HepG2 (cell line): ENCODE measurements around the gene JPH3. TPM values are rescaled to one million over a fixed set of nuclear protein-coding genes. Genes with fewer than 3 reads are reported as not detected.
"Not testable (repeated sequence)": the region's sequence is repeated elsewhere in the genome, so short reads cannot be mapped to it uniquely, and the experiment has no call there.

ENCODE experiments used
- ATAC-seq: fragments of 200-7000 bp; cut with Tn5 transposase; 3 replicates; pipeline ENCODE4 v1.9.1; 2020; ENCODE audit warnings: mild to moderate bottlenecking, moderate library complexity
- BruUV-seq: library from RNA; stranded (reverse); fragments of 400-500 nt; replicated peaks from 2 replicates; lab custom pipeline; 2021; lab: Mats Ljungman, UMichigan
- CTCF ChIA-PET: fragments of 300-600 bp; formaldehyde crosslinking; extraction: SDS; loops from one replicate; lab custom pipeline; 2021; ENCODE audit warnings: low total read pairs, inconsistent platforms, low intra/inter-chr PET ratio; lab: Yijun Ruan, JAX
- POLR2A ChIA-PET: fragments of 350-600 bp; sonication (Branson Sonifier 250); formaldehyde crosslinking; loops from one replicate; lab custom pipeline; 2020; ENCODE audit warnings: antibody characterized with exemption, inconsistent platforms; lab: Yijun Ruan, JAX
- DNase-seq: peaks from one replicate; pipeline ENCODE4 v3.0.0-alpha.2; 2015; ENCODE audit warnings: low spot score
- FAIRE-seq: peaks from 3 replicates; lab custom pipeline; 2011; peaks lifted over from hg19 to GRCh38; lab: Jason Lieb, UNC
- H2AFZ ChIP-seq: one replicate; pipeline ENCODE4 v1.6.1; 2011; ENCODE audit warnings: low read length, inconsistent platforms
- H3K27ac ChIP-seq: fragments of 300-600 bp; 3 replicates; pipeline ENCODE4 v1.8.0; 2011; ENCODE audit warnings: mixed run types, mild to moderate bottlenecking, mixed read lengths, low read length, inconsistent platforms; ENCODE audit not compliant: insufficient read depth; ENCODE audit errors: extremely low read length
- H3K27me3 ChIP-seq, 2 experiments: fragments of 200-600 bp in 1 of 2; 2 replicates in 1 of 2; 3 replicates in 1 of 2; pipeline versions ENCODE4 v1.6.0 to v1.8.0; 2011; ENCODE audit warnings: low read length in 2 of 2, mild to moderate bottlenecking in 2 of 2, moderate library complexity in 2 of 2, inconsistent platforms in 1 of 2; ENCODE audit not compliant: insufficient read depth in 2 of 2, control insufficient read depth in 1 of 2
- H3K36me3 ChIP-seq, 2 experiments: fragments of 200-600 bp in 1 of 2; replicated peaks in 1 of 2; 2 replicates in 1 of 2; 3 replicates in 1 of 2; pipeline versions ENCODE4 v1.5.1 to v1.8.0; 2011; ENCODE audit warnings: low read length in 2 of 2, inconsistent platforms in 1 of 2; ENCODE audit not compliant: insufficient read depth in 2 of 2, control insufficient read depth in 1 of 2
- H3K4me1 ChIP-seq: 2 replicates; pipeline ENCODE4 v1.5.1; 2012; ENCODE audit warnings: low read length, inconsistent platforms; ENCODE audit not compliant: insufficient read depth
- H3K4me2 ChIP-seq: 2 replicates; pipeline ENCODE4 v1.6.0; 2011; ENCODE audit warnings: low read depth, low read length, inconsistent platforms
- H3K4me3 ChIP-seq, 3 experiments: fragments of 200-600 bp in 1 of 3; sonication (generic), shearing (Covaris generic) in 1 of 3; replicated peaks in 1 of 3; 2 replicates each; pipeline ENCODE4 v1.5.1; 2011 to 2016; ENCODE audit warnings: low read length in 3 of 3, inconsistent platforms in 2 of 3, low read depth in 2 of 3, mild to moderate bottlenecking in 2 of 3, control low read depth in 1 of 3, mixed read lengths in 1 of 3; ENCODE audit not compliant: insufficient read depth in 1 of 3
- H3K79me2 ChIP-seq: one replicate; pipeline ENCODE4 v1.6.1; 2011; ENCODE audit warnings: low read length, inconsistent platforms; ENCODE audit not compliant: insufficient read depth
- H3K9ac ChIP-seq: 2 replicates; pipeline ENCODE4 v1.6.0; 2011; ENCODE audit warnings: mild to moderate bottlenecking, low read depth, low read length, inconsistent platforms; ENCODE audit not compliant: insufficient read depth
- H3K9me3 ChIP-seq: 2 replicates; pipeline ENCODE4 v1.5.1; 2012; ENCODE audit warnings: mild to moderate bottlenecking, low read length
- H4K20me1 ChIP-seq: 2 replicates; pipeline ENCODE4 v1.6.0; 2011; ENCODE audit warnings: inconsistent platforms, mild to moderate bottlenecking, low read length, moderate library complexity; ENCODE audit not compliant: insufficient read depth
- JUND ChIP-seq: sonication (generic); formaldehyde crosslinking; IDR thresholded peaks from 2 replicates; pipeline ENCODE4 v1.8.0; 2022; ENCODE audit warnings: mild to moderate bottlenecking, missing genetic modification reagents
- KLF16 ChIP-seq, 2 experiments: sonication (generic) in 1 of 2; formaldehyde crosslinking in 1 of 2; IDR thresholded peaks; 2 replicates each; pipeline versions ENCODE4 v1.6.1 to v1.8.0; 2016 to 2023; ENCODE audit warnings: missing genetic modification reagents in 2 of 2, missing compliant biosample characterization in 1 of 2
- SNAPC2 ChIP-seq: sonication (generic); formaldehyde crosslinking; IDR thresholded peaks from 2 replicates; pipeline ENCODE4 v1.8.1; 2022; ENCODE audit warnings: mild to moderate bottlenecking, missing genetic modification reagents
- TBX3 ChIP-seq: fragments of 450-650 bp; IDR thresholded peaks from 2 replicates; pipeline ENCODE4 v1.6.1; 2017; ENCODE audit warnings: antibody characterized with exemption, mild to moderate bottlenecking, inconsistent platforms, borderline replicate concordance
- WGBS: methylation state at CpG from one replicate; pipeline ENCODE4 v1.1.6; 2017; ENCODE audit warnings: low lambda C conversion rate; 5-methylcytosine and 5-hydroxymethylcytosine counted together
- in situ Hi-C: cut with HindIII; loops from 2 replicates; pipeline ENCODE4 v1.10.0; 2017; ENCODE audit warnings: low pct_unique_long_range_greater_than_20kb; ENCODE audit not compliant: extremely low pct_ligation_motif_present
- intact Hi-C: fragments of 100-400 bp; cut with micrococcal nuclease; formaldehyde crosslinking; loops from one replicate; pipeline ENCODE4 v1.10.0; 2022; ENCODE audit not compliant: unreplicated experiment
- polyA plus RNA-seq, 8 experiments: library from polyadenylated mRNA; depleted of rRNA in 3 of 8; stranded (reverse) in 7 of 8; unstranded in 1 of 8; fragments of >200 nt; fragmentation: Illumina TruSeq in 4 of 8; extraction: Trizol in 4 of 8; gene quantifications; 2 replicates each; pipeline versions ENCODE4 v1.2.1 to v1.2.3, GENCODE V29; 2011 to 2016; ENCODE audit warnings: low read depth in 4 of 8, missing spikeins in 1 of 8, mixed read lengths in 1 of 8; ENCODE audit not compliant: insufficient read depth in 1 of 8
- total RNA-seq, 5 experiments: library from RNA; depleted of rRNA; stranded (reverse); fragments of >200 nt; fragmentation: Illumina TruSeq; extraction: Trizol; gene quantifications; 2 replicates each; pipeline ENCODE4 v1.2.3, GENCODE V29; 2016; ENCODE audit warnings: low read depth in 1 of 5

The JPH3 gene
- total and polyA plus RNA-seq, 2 of the 13 experiments (the other 11 are each of a cell fraction or from before 2014, with no cell fraction given): not detected

DNA sequence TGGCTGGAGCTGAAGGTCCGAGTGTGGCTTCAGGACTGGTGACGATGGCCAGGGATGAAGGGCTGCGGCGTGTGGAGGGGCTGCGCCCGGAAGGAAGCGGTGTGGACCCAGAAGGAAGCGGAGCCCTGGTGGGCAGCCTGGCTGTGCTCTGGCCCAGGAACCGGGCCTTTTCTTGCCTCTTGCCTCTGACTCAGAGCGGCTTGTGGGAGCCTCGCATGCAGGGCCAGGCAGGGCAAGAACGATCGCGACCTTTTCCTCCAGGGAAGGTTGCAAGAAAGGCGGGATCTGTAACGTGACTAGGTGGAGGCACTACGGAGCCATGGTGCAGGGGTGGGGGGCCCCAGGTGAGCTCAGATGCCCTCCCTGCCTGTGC lies 78.0 kb downstream of the JPH3 start:
- Histone ChIP-seq H3K4me2 (no peak overlapping the region), H2AFZ (no peak overlapping the region), H4K20me1 (peaks cover 3% of the 10 kb centered on the region; the same call in 1 of the 2 replicates), H3K9me3 (no peaks in the 10 kb centered on the region)
- DNase-seq: no peak
- WGBS: 54% methylated on average over 15 of the region's 17 CpGs
- in situ Hi-C loops: no loop called here
- TF ChIP-seq JUND (CRISPR knock-in tag) (no peak), TBX3 (no peak), SNAPC2 (CRISPR knock-in tag) (no peak), KLF16 (CRISPR knock-in tag; IDR thresholded peaks at IDR 0.05) (no peak)
- TF ChIP-seq, all 625 proteins: peak for 0
- no peak overlapping the region for H3K9ac ChIP-seq
- ChIA-PET CTCF (no interaction called here), POLR2A (no interaction called here)
- H3K27me3 ChIP-seq: peaks cover 18 to 75% of the 10 kb centered on the region in 2 experiments
- FAIRE-seq: no peak
- H3K36me3 ChIP-seq: no peaks in the 10 kb centered on the region
- ATAC-seq: no peak
- H3K79me2 ChIP-seq: no peaks in the 10 kb centered on the region
- H3K4me1 ChIP-seq: peaks cover 6% of the 10 kb centered on the region
- intact Hi-C loops: no loop called here
- no TSS peak for BruUV-seq
- no peak overlapping the region for H3K4me3 ChIP-seq
- H3K27ac ChIP-seq: no peak overlapping the region

DNA sequence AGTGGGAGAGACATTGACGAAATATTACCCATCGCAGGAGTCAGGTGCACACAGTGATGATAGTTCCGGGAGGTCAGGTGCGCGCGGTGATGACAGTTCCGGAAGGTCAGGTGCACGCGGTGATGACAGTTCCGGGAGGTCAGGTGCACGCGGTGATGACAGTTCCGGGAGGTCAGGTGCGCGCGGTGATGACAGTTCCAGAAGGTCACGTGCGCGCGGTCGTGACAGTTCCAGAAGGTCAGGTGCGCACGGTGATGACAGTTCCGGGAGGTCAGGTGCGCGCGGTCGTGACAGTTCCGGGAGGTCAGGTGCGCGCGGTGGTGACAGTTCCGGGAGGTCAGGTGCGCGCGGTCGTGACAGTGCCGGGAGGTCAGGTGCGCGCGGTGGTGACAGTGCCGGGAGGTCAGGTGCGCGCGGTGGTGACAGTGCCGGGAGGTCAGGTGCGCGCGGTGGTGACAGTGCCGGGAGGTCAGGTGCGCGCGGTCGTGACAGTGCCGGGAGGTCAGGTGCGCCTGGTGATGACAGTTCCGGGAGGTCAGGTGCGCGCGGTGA lies 78.8 kb downstream of the JPH3 start:
- DNase-seq, H3K9me3 ChIP-seq, POLR2A ChIA-PET, H3K9ac ChIP-seq, H3K79me2 ChIP-seq, H3K4me1 ChIP-seq, CTCF ChIA-PET, FAIRE-seq, H3K4me2 ChIP-seq, H3K27ac ChIP-seq, H3K36me3 ChIP-seq, BruUV-seq, ATAC-seq, H2AFZ ChIP-seq, H4K20me1 ChIP-seq, H3K4me3 ChIP-seq, in situ Hi-C loops, intact Hi-C loops: not testable (repeated sequence)
- H3K27me3 ChIP-seq: peaks cover 17 to 75% of the 10 kb centered on the region in 2 experiments
- 89% methylated on average over 60 of the region's 60 CpGs for WGBS
